Mammary epithelial cell (primary cell): ENCODE data around the gene GNG14.

Source experiments
- EZH2 ChIP-seq: IDR thresholded peaks from 2 replicates; pipeline ENCODE4 v1.6.1; 2012; ENCODE audit warnings: low read length, inconsistent platforms, borderline replicate concordance
- TF ChIP-seq, protein P1 (sequence below), 2 donors: IDR thresholded peaks in 1 of 2; conservative IDR thresholded peaks in 1 of 2; 2 replicates each; pipeline ENCODE4 v1.5.1; 2011 to 2012; ENCODE audit warnings: inconsistent platforms in 2 of 2, low read length in 2 of 2, mild to moderate bottlenecking in 2 of 2, control low read depth in 1 of 2, low read depth in 1 of 2; ENCODE audit not compliant: insufficient read depth in 1 of 2; ENCODE audit errors: extremely low read depth in 1 of 2

DNA sequence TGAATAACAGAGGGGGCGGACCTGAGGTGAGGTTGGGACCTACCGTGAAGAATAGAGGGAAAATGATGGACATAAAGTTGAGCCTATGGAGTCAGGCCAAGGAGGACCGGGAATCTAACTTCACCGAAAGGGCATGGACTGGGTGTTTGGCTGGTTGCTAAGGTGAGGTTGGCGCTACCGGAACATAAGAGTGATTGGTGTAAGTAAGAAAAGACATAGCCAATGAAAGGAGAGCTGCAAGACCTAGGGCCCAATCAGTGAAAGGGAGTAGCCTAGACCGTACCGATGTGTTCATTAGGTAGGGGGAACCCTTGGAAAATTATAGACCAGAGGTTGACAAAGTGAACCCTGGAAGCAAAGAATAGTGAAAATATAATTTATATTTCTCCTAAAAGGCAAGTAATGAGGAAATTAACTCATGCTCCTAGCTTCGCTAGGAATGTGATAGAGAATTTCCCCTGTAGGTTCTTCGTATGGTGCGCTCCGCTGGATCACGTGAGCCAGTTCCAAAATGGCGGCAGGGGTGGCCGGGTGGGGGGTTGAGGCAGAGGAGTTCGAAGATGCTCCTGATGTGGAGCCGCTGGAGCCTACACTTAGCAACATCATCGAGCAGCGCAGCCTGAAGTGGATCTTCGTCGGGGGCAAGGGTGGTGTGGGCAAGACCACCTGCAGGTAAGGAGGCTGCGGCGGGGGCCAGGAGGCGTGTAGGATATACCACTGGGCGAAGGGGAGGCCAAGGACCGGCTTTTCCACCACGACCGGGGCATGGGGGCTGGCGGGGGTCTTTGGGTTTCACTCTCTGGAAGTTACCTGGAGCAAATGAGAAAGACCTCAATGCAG is 49.4 kb downstream of the GNG14 start, which contains the start of gene GET3:
- TF ChIP-seq, protein P1, sequence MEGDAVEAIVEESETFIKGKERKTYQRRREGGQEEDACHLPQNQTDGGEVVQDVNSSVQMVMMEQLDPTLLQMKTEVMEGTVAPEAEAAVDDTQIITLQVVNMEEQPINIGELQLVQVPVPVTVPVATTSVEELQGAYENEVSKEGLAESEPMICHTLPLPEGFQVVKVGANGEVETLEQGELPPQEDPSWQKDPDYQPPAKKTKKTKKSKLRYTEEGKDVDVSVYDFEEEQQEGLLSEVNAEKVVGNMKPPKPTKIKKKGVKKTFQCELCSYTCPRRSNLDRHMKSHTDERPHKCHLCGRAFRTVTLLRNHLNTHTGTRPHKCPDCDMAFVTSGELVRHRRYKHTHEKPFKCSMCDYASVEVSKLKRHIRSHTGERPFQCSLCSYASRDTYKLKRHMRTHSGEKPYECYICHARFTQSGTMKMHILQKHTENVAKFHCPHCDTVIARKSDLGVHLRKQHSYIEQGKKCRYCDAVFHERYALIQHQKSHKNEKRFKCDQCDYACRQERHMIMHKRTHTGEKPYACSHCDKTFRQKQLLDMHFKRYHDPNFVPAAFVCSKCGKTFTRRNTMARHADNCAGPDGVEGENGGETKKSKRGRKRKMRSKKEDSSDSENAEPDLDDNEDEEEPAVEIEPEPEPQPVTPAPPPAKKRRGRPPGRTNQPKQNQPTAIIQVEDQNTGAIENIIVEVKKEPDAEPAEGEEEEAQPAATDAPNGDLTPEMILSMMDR (conservative IDR thresholded peaks at IDR 0.05 in 1 of 2, IDR thresholded peaks at IDR 0.05 in 1 of 2; ENCODE audit: extremely low read depth in 1 of 2, insufficient read depth in 1 of 2, low read depth in 1 of 2, low read length in 2 of 2) = no peak
- TF ChIP-seq EZH2 = no peak
